ENCODE results near the gene GNAI3.

GNAI3 gene

DNA sequence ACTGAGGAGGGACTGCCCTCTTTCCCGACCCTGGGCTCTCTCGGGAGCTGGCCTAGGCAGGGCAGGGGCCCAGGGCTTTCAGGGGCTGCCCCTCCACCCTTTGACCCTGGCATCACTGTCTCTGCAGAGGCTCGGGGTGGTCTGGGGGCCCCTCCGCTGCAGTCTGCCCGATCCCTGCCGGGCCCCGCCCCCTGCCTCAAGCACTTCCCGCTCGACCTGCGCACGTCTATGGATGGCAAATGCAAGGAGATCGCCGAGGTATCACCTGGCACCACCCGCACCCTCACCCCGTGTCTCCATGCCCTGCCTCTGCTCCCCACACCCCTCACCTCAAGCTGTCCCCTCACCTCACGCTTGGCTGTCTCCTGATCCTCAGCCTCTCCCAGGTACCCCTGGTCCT lies 76.8 kb downstream of the GNAI3 start:
- DNase-seq, result no peak

DNA sequence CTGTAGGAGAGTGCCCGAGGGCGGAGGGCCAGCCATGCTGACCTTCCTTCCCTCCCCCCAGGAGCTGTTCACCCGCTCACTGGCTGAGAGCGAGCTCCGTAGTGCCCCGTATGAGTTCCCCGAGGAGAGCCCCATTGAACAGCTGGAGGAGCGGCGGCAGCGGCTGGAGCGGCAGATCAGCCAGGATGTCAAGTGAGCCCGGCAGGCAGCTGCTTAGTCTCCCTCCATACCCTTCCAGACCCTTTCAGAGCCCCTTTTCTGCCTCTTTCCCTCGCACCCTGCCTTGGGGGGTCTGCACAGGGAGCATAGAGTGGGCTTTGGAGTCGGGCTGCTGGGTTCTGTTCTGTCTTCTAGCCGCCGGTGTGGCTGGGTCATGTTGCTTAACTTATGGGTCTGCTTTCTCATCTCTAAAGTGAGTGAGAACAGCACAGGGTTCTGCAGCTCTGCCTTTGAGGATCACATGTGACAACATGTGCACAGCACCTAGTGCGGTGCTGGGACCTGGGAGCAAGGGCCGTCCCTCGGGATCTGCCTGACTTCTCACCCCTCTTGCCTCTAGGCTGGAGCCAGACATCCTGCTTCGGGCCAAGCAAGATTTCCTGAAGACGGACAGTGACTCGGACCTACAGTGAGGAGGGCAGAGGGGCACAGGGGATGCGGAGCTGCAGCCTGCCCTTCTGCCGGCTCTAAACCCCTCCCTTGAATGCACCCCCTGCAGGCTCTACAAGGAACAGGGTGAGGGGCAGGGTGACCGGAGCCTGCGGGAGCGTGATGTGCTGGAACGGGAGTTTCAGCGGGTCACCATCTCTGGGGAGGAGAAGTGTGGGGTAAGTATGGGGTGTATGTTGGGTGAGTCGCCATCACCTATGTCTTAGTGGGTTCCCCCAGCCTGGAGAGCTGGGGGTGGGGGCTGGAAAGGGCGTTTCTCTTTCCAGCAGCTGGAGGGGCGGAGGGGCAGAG lies 77.5 kb downstream of the GNAI3 start:
- DNase-seq, result no peak

- no peak for DNase-seq
Measured at GRCh38 chr1:109626682-109627408, 78.4 kb downstream of the GNAI3 start.

- DNase-seq, result no peak
Measured at GRCh38 chr1:109627692-109628399, 79.4 kb downstream of the GNAI3 start.

DNA sequence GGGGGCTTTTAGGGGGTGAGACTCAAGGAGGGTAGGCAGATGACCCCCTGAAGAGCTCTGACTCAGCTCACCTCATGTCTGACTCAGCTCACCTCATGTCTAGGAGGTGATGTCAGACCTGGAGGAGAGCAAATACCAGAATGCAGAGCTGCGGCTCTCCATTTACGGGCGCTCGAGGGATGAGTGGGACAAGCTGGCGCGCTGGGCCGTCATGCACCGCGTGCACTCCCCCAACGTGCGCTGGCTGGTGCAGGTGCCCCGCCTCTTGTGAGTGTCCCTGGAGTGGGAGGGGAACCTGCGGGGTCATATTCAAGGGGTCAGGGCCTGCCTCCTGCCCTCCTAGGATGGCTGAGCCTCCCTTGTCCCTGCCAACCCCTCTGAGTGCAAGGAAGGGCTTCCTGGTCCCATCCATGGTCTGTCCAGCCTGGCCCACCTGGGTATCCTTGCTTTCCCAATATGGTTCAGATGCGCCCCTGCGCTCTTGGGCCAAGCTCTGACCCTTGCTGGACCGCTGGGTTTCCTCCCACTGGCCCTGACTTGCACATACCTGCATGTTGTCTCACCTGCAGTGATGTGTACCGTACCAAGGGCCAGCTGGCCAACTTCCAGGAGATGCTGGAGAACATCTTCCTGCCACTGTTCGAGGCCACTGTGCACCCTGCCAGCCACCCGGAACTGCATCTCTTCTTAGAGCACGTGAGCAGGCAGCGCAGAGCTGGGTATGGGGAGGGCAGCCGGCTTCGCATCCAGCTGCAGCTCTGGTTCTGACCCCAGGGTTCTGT lies 80.3 kb downstream of the GNAI3 start:
- DNase-seq, result no peak

GRCh38 chr1:109629372-109630030 lies 81.1 kb downstream of the GNAI3 start:
- DNase-seq, result no peak

GRCh38 chr1:109630081-109630897 lies 81.9 kb downstream of the GNAI3 start:
- DNase-seq, result no peak

DNA sequence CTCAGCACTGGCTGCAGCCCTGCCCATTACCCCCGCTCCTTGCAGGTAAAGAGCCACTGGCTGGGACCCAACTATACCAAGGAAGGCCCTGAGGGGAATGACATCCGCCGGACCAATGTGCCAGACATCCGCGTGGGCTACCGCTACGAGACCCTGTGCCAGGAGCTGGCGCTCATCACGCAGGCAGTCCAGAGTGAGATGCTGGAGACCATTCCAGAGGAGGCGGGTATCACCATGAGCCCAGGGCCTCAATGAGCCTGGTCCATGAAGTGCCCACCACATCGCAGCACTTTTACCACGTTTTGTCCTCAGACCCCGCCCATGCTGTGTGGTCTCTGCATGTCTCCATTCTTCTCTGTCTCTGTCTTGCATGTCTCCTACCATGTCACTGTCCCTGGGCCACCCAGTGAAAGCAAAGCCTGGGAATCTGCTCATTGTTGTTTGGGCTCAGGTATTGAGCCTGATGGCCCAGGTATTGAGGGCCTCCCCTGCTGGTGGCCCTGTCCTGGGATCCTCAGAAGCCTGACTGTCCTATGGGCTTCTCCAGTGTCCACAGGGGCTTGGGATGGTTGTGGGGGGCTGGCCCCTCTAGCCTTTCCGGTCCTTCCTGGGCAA lies 82.6 kb downstream of the GNAI3 start:
- no peak for DNase-seq

DNA sequence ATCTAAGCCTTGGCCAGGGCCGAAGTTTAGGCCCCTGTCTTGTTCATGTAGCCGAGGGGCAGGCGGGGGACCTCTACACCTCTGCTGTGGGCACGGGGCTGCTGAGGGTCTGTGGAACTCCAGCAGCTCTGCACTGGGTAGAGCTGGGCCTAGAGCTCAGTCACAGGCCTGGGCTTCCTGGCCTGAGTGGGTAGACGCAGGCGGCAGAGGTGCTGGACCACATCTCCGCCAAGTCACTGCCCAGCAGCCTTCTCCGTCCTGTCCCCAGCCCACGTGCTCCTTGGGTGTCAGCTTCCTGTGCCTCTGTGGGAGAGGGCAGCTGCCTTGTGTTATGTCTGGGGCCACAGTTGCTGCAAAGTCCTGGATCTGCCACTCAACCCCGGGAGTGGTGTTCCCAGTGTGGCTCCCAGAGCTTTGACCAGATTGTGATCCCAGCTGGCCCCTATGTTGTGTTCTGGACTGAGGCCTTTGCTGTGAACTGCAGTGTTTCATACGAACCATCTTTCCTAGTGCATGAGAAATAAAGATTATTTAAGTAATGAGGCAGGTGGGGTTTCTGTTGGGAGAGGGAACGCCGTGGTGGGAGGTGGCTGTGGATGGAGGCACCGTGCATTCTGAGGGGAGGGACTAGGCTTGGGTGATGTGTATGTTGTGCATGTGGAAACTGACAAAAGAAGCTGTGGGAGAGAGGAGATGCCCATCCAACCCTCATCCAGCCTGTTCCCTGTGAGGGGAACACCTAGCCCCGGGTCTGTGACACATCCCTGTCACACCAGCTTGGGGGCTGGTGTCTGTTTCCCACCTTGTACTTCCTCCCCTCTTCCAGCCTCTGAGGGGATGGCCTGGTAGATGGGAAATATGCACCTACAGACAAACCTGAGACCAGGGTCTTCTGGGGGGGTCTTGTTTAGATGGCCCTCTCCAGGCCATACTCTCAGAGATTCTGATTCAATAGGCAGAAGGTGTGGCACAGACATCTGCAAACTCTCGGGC lies 83.4 kb downstream of the GNAI3 start:
- DNase-seq, result no peak

- DNase-seq, result no peak
Measured at GRCh38 chr1:109632671-109633346, 84.4 kb downstream of the GNAI3 start.

DNA sequence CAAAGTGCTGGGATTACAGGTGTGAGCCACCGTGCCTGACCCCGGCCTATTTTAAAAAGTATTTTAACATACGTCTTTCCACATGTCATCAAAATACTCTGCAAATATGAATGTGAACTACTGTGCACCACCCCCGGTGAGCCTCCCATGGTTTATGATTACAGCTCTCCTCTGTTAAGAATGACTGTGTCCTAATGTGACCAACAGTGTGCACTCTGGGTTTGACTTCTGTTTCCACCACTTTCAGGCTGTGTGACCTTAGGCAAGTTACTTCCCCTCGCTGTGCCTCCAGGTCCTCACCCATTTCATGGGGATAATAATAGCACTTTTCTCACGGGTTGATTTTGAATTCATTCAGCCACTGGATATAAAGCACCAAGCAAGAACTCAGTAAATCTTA lies 85.9 kb downstream of the GNAI3 start:
- no peak for DNase-seq

DNA sequence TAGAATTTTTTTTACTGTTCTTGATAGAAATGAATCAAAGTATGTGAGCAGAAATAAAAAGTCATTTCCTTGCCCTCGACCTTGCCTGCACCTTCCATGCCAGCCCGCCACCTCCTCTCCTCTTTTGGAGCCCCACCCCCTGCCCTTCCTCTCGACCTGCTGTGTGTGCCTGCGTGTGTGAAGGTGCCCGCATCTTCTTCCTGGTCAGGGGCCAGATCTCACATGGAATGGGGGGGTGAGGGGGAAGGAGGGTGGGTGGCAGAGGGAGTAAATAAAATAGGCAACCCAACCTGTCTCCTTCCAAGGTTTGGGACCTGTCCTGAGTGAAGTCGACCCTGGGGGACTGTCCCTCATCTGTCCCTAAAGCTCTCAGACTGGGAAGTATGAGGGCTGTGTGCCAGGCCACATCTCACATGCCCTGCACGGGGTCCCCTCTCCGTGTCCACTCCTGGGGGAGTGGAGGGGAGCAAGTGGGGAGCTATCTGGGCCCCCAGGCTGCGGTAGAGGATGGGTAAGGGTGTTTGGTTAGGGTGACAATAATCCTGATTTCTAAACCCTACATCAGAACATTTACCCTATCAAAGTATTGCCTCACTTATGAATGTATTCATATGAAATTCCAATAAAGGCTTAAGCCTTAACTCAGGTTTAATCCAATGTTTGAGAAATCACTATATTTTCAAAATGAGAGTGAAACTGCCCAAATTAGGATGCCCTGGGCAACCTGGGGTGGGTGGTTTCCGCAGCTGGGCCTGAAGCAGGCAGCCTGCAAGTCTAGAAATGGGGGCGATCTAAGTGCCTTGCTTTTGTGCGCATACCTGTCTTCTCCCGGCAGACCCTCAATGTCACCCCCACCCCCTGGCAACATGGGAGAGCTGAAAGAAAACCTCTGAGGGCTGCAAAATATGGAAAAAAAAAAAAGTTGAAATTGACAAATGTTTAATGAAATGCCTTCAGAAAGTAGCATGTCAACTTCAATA lies 86.6 kb downstream of the GNAI3 start:
- DNase-seq, result no peak

GRCh38 chr1:109635862-109636200 lies 87.4 kb downstream of the GNAI3 start:
- no peak for DNase-seq

DNA sequence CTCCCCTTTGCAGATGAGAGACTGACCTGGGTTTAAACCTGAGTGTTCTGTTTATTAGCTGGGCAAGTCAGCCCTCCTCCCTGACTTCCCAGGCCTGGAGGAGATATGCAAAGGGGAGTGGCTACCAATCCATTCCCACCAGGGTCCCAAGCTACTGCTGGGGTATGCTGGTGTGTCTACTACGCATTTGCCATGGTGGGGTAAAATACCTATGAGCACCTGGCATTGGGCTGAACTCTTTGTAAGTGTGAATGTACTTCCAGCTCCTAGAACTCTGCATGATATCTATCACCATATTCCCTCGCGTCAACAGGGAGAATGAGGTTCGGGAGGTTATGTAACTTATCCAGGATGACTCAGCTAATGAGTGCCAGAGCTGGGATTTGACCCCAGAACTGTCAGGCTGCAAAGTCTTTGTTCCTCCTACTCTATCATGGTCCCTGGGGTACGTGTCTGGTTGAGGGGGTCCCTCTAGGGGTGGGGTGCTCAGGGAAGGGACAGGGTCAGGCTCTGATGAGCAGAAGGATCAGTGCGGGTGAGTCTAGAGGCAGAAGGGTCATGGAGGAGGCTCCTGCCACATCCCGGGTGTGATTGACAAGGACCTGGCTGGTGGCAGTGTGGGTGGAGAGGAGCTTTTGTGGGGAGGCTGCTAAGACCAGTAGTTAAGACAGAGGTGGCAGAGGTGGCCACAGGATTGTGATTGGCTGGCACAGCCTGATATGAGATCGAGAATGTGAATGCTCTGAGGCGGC lies 88.0 kb downstream of the GNAI3 start:
- no peak for DNase-seq

DNA sequence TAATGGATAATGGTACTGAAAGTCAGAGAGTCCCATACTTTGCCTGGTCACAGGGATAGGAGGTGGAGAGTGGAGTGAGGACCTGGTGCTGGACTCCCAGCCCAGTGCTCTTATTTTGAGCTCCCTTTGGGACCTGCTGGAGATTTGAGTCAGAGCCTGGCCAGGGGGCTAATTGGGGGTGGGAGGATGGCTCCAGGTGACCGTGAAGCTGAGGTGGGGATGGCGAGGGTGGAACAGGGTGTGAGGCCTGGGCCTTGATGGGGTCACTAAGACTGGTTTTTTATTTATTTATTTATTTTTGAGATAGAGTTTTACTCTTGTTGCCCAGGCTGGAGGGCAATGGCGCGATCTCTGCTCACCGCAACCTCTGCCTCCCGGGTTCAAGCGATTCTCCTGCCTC lies 89.0 kb downstream of the GNAI3 start:
- DNase-seq, result no peak

GRCh38 chr1:109639063-109639840 lies 90.8 kb downstream of the GNAI3 start:
- no peak for DNase-seq
